Measurements from ENCODE around the gene ING3. TPM values are rescaled to one million over a fixed set of nuclear protein-coding genes. Genes with fewer than 3 reads are reported as not detected.

Gene ING3
- total and polyA plus RNA-seq, 12 donors, result 5.5 to 31.9 (median 14.4) TPM

DNA sequence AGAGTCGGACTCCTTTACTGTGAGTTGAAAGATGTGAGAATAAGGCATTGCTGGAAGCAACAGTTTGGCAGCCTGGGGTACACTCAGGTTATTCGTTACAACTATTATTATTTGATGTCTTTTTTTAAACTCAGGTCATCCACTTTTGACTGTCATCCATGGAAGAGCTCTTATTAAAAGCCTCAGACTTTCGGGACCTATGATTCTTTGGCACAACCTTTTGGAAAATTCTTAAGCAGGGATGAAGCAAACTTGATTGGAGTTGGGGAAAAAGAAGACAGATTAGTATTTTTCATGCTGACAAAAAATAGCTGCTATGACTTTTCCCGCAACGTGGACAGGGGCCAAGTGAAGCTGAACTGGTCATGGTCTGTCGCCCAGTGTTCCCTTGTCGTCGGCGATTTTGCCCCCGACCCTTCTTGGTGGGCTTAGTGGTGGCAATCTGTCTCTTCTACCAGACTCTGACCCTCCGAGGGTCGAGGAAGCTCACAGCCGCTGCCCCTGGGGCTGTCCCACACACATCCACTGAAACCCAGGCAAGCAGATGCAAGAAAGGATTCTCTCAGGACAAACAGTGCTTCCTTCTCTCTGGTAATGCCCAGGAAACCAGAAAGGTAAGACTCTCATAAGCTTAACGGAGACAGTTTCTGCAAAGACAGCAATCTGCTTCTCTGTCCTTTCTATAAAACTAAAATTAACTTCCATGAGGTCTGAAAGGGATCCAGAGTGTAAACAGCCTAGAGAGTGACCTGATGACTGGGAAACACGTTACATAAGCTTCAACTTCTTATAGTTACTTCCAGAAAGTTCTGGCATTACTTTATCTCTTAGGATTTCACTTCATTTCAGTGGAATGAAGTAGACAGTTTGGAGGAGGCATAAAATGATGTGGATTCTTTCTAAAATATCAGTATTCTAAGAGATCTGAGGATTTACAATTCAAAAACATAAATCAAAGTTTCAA is 39.0 kb downstream of the ING3 start:
- peak overlapping the region; percentile 22 to 89 (median 72) for H3K27ac ChIP-seq
- DNase-seq, result peak in 5 of 7 donors; percentile 21 to 46 (median 46)

DNA sequence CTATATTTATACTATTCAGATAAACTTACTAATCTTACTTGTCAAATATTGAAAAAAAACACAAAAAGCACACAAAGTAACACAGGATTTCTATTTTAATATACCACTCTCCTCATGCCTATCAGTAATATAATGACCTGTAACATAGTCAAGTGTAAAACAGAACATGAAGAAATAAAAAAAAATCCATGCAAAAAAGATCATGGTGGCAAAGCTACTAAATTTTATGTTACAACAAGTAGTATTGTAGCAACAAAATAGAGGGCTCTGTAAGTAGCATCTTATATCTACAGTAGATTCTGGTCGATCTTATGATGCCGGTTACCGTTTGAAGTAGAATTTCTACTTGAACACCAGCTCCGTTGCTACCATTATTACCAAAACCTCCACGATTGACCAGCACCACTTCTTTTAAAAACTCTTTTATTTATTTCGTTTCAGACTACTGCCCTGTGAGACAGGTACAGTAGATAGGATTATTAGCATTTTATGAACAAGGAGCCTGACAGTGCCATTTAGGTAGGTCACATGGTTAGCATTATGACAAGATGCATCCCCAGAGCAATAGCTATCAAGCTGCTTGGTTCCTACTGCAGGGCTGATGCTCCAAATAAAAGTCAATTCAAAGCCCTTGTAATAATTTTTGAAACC is 40.0 kb downstream of the ING3 start:
- WGBS, 4 donors, result 53 to 68% (median 63%) methylated on average over 6 of the region's 6 CpGs
- Histone ChIP-seq H3K4me1 (replicated peaks in 1 of 2) (peaks cover 7 to 32% of the 10 kb centered on the region in 2 donors), H3K36me3 (replicated peaks in 1 of 2) (no peaks in the 10 kb centered on the region)

More for the DNA sequence above, 39.0 kb downstream of the ING3 start:
- Histone ChIP-seq H3K36me3 (replicated peaks in 1 of 2) (no peaks in the 10 kb centered on the region), H3K9me3 (replicated peaks in 1 of 3) (no peaks in the 10 kb centered on the region), H3K4me1 (replicated peaks in 1 of 2) (peaks cover 7 to 32% of the 10 kb centered on the region in 2 donors), H3K27me3 (no peaks in the 10 kb centered on the region), H3K4me3 (peak overlapping the region in 3 of 4 donors; percentile 16 to 61 (median 24))
- intact Hi-C loops (cut with DNase I), result loop anchor here (5.0 kb wide), 2 partner anchors 93 to 118 kb away; no protein-coding TSS in a partner anchor
- TF ChIP-seq, protein P1, sequence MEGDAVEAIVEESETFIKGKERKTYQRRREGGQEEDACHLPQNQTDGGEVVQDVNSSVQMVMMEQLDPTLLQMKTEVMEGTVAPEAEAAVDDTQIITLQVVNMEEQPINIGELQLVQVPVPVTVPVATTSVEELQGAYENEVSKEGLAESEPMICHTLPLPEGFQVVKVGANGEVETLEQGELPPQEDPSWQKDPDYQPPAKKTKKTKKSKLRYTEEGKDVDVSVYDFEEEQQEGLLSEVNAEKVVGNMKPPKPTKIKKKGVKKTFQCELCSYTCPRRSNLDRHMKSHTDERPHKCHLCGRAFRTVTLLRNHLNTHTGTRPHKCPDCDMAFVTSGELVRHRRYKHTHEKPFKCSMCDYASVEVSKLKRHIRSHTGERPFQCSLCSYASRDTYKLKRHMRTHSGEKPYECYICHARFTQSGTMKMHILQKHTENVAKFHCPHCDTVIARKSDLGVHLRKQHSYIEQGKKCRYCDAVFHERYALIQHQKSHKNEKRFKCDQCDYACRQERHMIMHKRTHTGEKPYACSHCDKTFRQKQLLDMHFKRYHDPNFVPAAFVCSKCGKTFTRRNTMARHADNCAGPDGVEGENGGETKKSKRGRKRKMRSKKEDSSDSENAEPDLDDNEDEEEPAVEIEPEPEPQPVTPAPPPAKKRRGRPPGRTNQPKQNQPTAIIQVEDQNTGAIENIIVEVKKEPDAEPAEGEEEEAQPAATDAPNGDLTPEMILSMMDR (IDR thresholded peaks at IDR 0.05), result no peak
- peak in 1 of 2 donors; percentile 22 for TF ChIP-seq POLR2A (IDR thresholded peaks at IDR 0.05)
- WGBS, 4 donors, result 9 to 17% (median 13%) methylated on average over 13 to 15 of the region's 15 CpGs

GRCh38 chr7:120991161-120991560 is 40.6 kb downstream of the ING3 start:
- peak overlapping the region in 2 of 4 donors; percentile 24 to 61 for H3K4me3 ChIP-seq
- H3K9me3 ChIP-seq (replicated peaks in 1 of 3), result no peaks in the 10 kb centered on the region
- peaks cover 7 to 32% of the 10 kb centered on the region in 2 donors for H3K4me1 ChIP-seq (replicated peaks in 1 of 2)
- peak overlapping the region in 1 of 5 donors; percentile 89 for H3K27ac ChIP-seq
- WGBS, 4 donors, result 39 to 62% (median 54%) methylated on average over 1 of the region's 1 CpG
- DNase-seq, result no peak
- intact Hi-C loops (cut with DNase I), result no loop called here
- no peaks in the 10 kb centered on the region for H3K27me3 ChIP-seq
- H3K36me3 ChIP-seq (replicated peaks in 1 of 2), result no peaks in the 10 kb centered on the region
- no peak for TF ChIP-seq POLR2A (IDR thresholded peaks at IDR 0.05)
- TF ChIP-seq, protein P1 (IDR thresholded peaks at IDR 0.05), result no peak

More for the DNA sequence above, 40.0 kb downstream of the ING3 start:
- Histone ChIP-seq H3K4me3 (peak overlapping the region in 2 of 4 donors; percentile 24 to 61), H3K27me3 (no peaks in the 10 kb centered on the region), H3K9me3 (replicated peaks in 1 of 3) (no peaks in the 10 kb centered on the region), H3K27ac (peak overlapping the region in 1 of 5 donors; percentile 89)
- no peak for DNase-seq
- intact Hi-C loops (cut with DNase I), result no loop called here
- TF ChIP-seq, protein P1 (IDR thresholded peaks at IDR 0.05), result no peak
- no peak for TF ChIP-seq POLR2A (IDR thresholded peaks at IDR 0.05)

DNA sequence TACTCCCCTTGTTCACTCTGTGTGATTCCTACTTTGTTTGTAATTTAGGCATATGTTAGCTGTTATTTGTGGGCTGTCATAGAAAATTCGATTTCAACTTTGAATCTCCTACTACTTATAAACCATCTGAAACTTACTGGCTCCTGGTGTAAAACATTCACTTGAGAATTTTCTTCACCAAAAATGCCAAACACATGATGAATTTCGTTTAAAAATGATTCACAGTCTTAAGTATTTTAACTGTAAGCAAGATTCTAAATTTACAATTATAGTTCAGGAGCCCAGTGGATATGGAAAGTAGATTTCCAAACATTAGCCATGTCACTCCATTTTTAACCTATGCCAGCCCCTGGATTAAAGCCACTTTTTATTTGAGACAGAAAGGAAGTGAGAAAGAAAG is 41.0 kb downstream of the ING3 start:
- DNase-seq, result no peak

More for the DNA sequence above, 41.0 kb downstream of the ING3 start:
- TF ChIP-seq, protein P1 (IDR thresholded peaks at IDR 0.05), result no peak
- no peak for TF ChIP-seq POLR2A (IDR thresholded peaks at IDR 0.05)
- Histone ChIP-seq H3K4me1 (replicated peaks in 1 of 2) (peaks cover 7 to 32% of the 10 kb centered on the region in 2 donors), H3K27me3 (no peaks in the 10 kb centered on the region), H3K36me3 (replicated peaks in 1 of 2) (no peaks in the 10 kb centered on the region), H3K27ac (peak overlapping the region in 1 of 5 donors; percentile 89), H3K9me3 (replicated peaks in 1 of 3) (no peaks in the 10 kb centered on the region), H3K4me3 (peak overlapping the region in 1 of 4 donors; percentile 61)
- intact Hi-C loops (cut with DNase I), result no loop called here
- 12 to 24% (median 16%) methylated on average over 2 of the region's 2 CpGs for WGBS, 4 donors

All from adrenal gland (tissue), 12 donors.